ENCODE results near the gene CCDC201. TPM values are rescaled to one million over a fixed set of nuclear protein-coding genes. Genes with fewer than 3 reads are reported as not detected.

CCDC201 gene
- total and polyA plus RNA-seq, 2 of the 4 experiments (the other 2 are of a cell fraction) = not detected

DNA sequence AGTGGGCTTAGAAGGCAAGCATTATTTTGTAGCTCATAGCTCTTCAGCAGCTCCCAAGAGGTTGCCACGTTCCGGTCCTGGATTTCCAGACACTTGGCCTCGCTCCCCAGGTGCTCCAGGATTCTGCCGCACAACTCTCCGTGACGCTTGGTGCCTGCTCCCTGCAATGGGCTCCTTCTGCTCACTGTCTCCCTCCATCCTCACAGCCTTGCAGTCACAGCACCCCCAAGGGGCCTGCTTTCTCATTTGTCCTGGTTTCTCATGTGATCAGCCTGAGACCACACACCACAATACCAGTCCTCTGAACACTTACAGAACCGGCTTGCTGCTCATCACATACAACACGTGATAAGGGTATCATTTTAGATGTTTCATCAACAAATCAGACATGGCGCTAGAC is 38.4 kb upstream of the CCDC201 start:
- Histone ChIP-seq H4K8ac (ENCODE audit: low read depth in 2 of 2, low read length in 2 of 2) (no peak overlapping the region), H3K27me3 (ENCODE audit: control insufficient read depth, insufficient read depth, low read length) (no peaks in the 10 kb centered on the region; the same call in 1 of the 2 replicates), H3K27ac (ENCODE audit: insufficient read depth, low read length) (no peak overlapping the region), H2AK9ac (replicated peaks; ENCODE audit: low read depth, low read length, poor library complexity) (no peak overlapping the region), H2BK20ac (ENCODE audit: low read depth, low read length) (no peak overlapping the region), H2AFZ (replicated peaks; ENCODE audit: low read length, poor library complexity) (no peak overlapping the region), H2AK5ac (ENCODE audit: low read depth, low read length) (no peak overlapping the region), H4K5ac (ENCODE audit: low read depth, low read length) (no peak overlapping the region), H3K36me3 (ENCODE audit: control insufficient read depth, insufficient read depth, low read length) (peaks cover 31% of the 10 kb centered on the region), H3K4me2 (ENCODE audit: low read depth, low read length) (no peak overlapping the region), H4K20me1 (ENCODE audit: insufficient read depth, low read length) (peaks cover 4% of the 10 kb centered on the region), H3K14ac (replicated peaks; ENCODE audit: low read depth, low read length) (no peak overlapping the region), H3K79me1 (ENCODE audit: low read depth in 1 of 2, low read length in 2 of 2) (no peaks in the 10 kb centered on the region), H3K9ac (ENCODE audit: low read depth, low read length) (no peak overlapping the region), H4K91ac (ENCODE audit: insufficient read depth, low read depth, low read length) (no peak overlapping the region), H3K56ac (ENCODE audit: extremely low read depth, insufficient read depth, low read length) (no peak overlapping the region), H3K4me3 (ENCODE audit: insufficient read depth, low read depth, low read length) (no peak overlapping the region), H3K9me3 (ENCODE audit: control insufficient read depth, insufficient read depth, low read length) (no peaks in the 10 kb centered on the region), H3K4me1 (ENCODE audit: control insufficient read depth, insufficient read depth, low read length) (no peaks in the 10 kb centered on the region), H2BK5ac (ENCODE audit: low read depth, low read length, poor library complexity, severe bottlenecking) (no peak overlapping the region), H3K4ac (ENCODE audit: low read depth, low read length) (no peak overlapping the region), H3K9me1 (ENCODE audit: insufficient read depth, low read length) (peaks cover 10% of the 10 kb centered on the region; the same call in 1 of the 2 replicates), H2BK120ac (ENCODE audit: low read depth, low read length) (no peak overlapping the region), H3K18ac (ENCODE audit: low read depth, low read length) (no peak overlapping the region), H3K23ac (ENCODE audit: low read depth, low read length) (no peak overlapping the region), H2BK15ac (ENCODE audit: low read depth, low read length) (no peak overlapping the region)
- in situ Hi-C loops (cut with MboI; ENCODE audit: low sequenced_read_pairs) (loop anchor here (25.0 kb wide), 1 partner anchor 1026 kb away; no protein-coding TSS in a partner anchor), intact Hi-C loops (cut with micrococcal nuclease) (no loop called here), dilution Hi-C loops (cut with HindIII; ENCODE audit: low sequenced_read_pairs, unreplicated experiment) (no loop called here)
- ChIA-PET POLR2A (ENCODE audit: unreplicated experiment) (no interaction called here), CTCF (no interaction called here)
- TF ChIP-seq, protein P1, sequence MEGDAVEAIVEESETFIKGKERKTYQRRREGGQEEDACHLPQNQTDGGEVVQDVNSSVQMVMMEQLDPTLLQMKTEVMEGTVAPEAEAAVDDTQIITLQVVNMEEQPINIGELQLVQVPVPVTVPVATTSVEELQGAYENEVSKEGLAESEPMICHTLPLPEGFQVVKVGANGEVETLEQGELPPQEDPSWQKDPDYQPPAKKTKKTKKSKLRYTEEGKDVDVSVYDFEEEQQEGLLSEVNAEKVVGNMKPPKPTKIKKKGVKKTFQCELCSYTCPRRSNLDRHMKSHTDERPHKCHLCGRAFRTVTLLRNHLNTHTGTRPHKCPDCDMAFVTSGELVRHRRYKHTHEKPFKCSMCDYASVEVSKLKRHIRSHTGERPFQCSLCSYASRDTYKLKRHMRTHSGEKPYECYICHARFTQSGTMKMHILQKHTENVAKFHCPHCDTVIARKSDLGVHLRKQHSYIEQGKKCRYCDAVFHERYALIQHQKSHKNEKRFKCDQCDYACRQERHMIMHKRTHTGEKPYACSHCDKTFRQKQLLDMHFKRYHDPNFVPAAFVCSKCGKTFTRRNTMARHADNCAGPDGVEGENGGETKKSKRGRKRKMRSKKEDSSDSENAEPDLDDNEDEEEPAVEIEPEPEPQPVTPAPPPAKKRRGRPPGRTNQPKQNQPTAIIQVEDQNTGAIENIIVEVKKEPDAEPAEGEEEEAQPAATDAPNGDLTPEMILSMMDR (conservative IDR thresholded peaks at IDR 0.05; ENCODE audit: low read depth, low read length) = no peak
- 85% methylated on average over 9 of the region's 9 CpGs; no CpG with 5 or more reads in 1 of the 2 experiments for WGBS, 2 experiments (ENCODE audit: extremely low coverage in 2 of 2, insufficient read length in 1 of 2)
- BruUV-seq (replicated peaks) = no TSS peak
- ATAC-seq (ENCODE audit: low read depth) (no peak), DNase-seq (no peak)

Measured in IMR-90 (cell line).